ENCODE results near the gene PRKAB1. TPM values are rescaled to one million over a fixed set of nuclear protein-coding genes. Genes with fewer than 3 reads are reported as not detected.
A peak's percentile ranks its signal among the peaks of the same experiment; 100 is the strongest.

The PRKAB1 gene
- total and polyA plus RNA-seq, 7 donors = 9.0 to 16.7 (median 11.9) TPM

DNA sequence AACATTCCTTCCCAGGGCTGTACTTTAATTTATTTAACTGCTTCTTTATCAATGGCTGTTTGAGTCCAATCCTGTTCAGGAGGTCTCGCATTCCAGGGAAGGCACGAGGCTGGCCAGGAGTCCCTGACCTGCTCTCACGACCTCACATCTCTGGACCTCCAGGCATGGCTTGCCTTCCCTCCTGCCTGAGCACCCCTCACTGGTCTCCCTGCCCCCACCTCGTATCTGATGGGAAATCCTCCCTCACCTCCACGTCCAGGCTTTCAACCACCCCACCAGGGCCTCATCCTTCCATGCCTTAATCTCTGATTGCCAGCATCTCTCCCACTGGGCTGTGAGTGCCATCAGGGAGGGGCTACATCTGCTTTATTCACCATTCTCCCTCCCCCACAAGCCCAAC is 29.0 kb downstream of the PRKAB1 start:
- 85 to 86% (median 86%) methylated on average over 5 of the region's 5 CpGs for WGBS, 3 donors
- no peaks in the 10 kb centered on the region for H3K27me3 ChIP-seq (ENCODE audit: insufficient read depth in 3 of 3, low read length in 2 of 3)
- H3K36me3 ChIP-seq (ENCODE audit: insufficient read depth in 1 of 2, low read depth in 1 of 2) = no peaks in the 10 kb centered on the region
- H3K4me1 ChIP-seq = no peaks in the 10 kb centered on the region
- DNase-seq = no peak
- intact Hi-C loops (cut with DNase I) = no loop called here
- no peak for ATAC-seq
- TF ChIP-seq, protein P1, sequence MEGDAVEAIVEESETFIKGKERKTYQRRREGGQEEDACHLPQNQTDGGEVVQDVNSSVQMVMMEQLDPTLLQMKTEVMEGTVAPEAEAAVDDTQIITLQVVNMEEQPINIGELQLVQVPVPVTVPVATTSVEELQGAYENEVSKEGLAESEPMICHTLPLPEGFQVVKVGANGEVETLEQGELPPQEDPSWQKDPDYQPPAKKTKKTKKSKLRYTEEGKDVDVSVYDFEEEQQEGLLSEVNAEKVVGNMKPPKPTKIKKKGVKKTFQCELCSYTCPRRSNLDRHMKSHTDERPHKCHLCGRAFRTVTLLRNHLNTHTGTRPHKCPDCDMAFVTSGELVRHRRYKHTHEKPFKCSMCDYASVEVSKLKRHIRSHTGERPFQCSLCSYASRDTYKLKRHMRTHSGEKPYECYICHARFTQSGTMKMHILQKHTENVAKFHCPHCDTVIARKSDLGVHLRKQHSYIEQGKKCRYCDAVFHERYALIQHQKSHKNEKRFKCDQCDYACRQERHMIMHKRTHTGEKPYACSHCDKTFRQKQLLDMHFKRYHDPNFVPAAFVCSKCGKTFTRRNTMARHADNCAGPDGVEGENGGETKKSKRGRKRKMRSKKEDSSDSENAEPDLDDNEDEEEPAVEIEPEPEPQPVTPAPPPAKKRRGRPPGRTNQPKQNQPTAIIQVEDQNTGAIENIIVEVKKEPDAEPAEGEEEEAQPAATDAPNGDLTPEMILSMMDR (IDR thresholded peaks at IDR 0.05) = no peak
- no peaks in the 10 kb centered on the region for H3K9me3 ChIP-seq
- no peak overlapping the region for H3K27ac ChIP-seq
- no peak overlapping the region for H3K4me3 ChIP-seq

DNA sequence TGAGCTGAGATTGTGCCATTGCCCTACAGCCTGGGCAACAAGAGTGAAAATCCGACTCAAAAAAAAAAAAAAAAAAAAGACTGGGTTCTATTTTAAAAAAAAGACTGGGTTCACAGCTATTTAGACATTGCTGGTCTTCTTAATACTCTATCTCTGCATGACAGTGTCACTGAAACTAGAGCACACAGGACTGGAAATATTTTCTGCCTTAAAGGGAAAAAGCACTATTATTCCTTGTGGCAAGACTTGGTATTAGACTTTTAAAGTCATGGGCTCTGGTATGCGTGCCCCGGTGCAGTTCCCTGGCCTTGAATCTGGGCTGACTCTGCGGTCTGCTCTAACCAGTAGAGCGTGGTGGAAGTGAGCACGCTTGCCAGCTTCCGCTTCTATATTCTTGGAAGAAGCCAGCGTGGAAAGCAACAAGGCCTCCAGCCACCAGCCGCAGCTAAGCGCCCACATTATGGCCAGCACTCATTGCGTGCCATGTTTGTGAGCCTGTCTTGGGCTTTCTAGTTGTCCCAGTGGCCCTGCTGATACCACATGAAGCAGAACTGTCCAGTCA is 31.3 kb downstream of the PRKAB1 start:
- WGBS, 3 donors = 81 to 89% (median 88%) methylated on average over 11 of the region's 11 CpGs
- Histone ChIP-seq H3K4me1 (no peaks in the 10 kb centered on the region), H3K9me3 (no peaks in the 10 kb centered on the region), H3K4me3 (no peak overlapping the region), H3K27me3 (ENCODE audit: insufficient read depth in 3 of 3, low read length in 2 of 3) (no peaks in the 10 kb centered on the region), H3K36me3 (ENCODE audit: insufficient read depth in 1 of 2, low read depth in 1 of 2) (no peaks in the 10 kb centered on the region), H3K27ac (no peak overlapping the region)
- ATAC-seq = no peak
- TF ChIP-seq, protein P1 (IDR thresholded peaks at IDR 0.05) = no peak
- DNase-seq = no peak
- intact Hi-C loops (cut with DNase I) = no loop called here

DNA sequence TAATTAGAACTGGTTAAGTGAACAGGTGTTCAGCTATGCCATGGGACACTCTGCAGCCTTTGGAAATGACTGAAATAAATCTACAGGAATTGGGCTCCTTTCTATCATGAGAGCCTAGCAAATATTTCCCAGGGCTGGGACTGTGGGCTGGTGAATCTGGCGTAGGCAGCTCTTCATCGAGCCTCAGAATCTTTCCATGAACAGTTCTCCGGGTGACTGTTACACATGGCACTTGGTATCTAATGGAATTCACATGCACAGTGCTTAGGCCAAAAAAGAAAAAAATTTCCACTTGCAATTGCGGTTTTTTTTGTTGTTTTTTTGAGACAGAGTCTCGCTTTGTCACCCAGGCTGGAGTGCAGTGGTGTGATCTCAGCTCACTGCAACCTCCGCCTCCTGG is 32.1 kb downstream of the PRKAB1 start:
- DNase-seq (no peak), ATAC-seq (no peak)
- H3K27ac ChIP-seq = no peak overlapping the region
- intact Hi-C loops (cut with DNase I) = no loop called here
- H3K4me3 ChIP-seq = no peak overlapping the region
- H3K9me3 ChIP-seq = no peaks in the 10 kb centered on the region
- H3K27me3 ChIP-seq (ENCODE audit: insufficient read depth in 3 of 3, low read length in 2 of 3) = no peaks in the 10 kb centered on the region
- WGBS, 3 donors = 87 to 91% (median 91%) methylated on average over 6 of the region's 6 CpGs
- H3K4me1 ChIP-seq = peaks cover 4% of the 10 kb centered on the region
- no peaks in the 10 kb centered on the region for H3K36me3 ChIP-seq (ENCODE audit: insufficient read depth in 1 of 2, low read depth in 1 of 2)
- TF ChIP-seq, protein P1 (IDR thresholded peaks at IDR 0.05) = no peak

DNA sequence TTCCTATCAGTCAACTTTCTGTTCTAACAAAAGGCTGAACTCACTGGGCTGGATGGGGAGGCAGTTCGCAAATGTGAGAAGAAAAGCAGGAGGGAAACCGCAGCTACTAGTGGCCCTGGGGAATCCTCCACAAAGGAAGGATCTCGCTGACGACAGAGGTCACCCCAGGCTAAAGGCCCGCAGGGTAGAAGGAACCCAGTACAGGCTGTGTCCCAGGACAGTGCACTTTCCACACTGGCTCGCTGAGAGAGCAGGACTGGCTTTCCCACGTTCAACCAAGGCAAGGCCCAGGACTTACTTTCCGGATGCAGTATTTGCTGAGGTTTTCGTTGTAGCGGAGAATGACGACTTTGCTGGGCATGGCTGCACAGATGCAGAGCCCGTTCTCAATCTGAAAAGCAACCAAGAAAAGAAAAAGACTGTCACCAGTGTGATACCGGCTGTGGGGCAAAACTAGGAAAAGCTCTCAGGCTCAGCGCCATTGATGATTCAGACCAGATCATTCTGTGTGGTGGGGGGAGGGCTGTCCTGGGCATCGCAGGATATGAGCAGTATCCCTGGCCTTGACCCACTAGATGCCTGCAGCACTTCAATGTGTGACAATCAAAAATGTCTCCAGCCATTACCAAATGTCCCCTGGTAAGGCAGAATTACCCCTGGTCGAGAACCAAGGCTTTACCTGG is 36.3 kb downstream of the PRKAB1 start:
- intact Hi-C loops (cut with DNase I) = no loop called here
- DNase-seq (peak; percentile 32 to 68), ATAC-seq (peak; percentile 36 to 80 (median 72))
- WGBS, 3 donors = 56 to 63% (median 57%) methylated on average over 16 of the region's 16 CpGs
- H3K9me3 ChIP-seq = no peaks in the 10 kb centered on the region
- peak overlapping the region; percentile 46 for H3K27ac ChIP-seq
- H3K36me3 ChIP-seq (ENCODE audit: insufficient read depth in 1 of 2, low read depth in 1 of 2) = no peaks in the 10 kb centered on the region
- peaks cover 4% of the 10 kb centered on the region for H3K4me1 ChIP-seq
- H3K27me3 ChIP-seq (ENCODE audit: insufficient read depth in 3 of 3, low read length in 2 of 3) = no peaks in the 10 kb centered on the region
- no peak overlapping the region for H3K4me3 ChIP-seq
- TF ChIP-seq, protein P1 (IDR thresholded peaks at IDR 0.05) = no peak

All from psoas muscle (tissue), 8 donors.